ENCODE data around the gene PUS1.

- TF ChIP-seq, protein P1, sequence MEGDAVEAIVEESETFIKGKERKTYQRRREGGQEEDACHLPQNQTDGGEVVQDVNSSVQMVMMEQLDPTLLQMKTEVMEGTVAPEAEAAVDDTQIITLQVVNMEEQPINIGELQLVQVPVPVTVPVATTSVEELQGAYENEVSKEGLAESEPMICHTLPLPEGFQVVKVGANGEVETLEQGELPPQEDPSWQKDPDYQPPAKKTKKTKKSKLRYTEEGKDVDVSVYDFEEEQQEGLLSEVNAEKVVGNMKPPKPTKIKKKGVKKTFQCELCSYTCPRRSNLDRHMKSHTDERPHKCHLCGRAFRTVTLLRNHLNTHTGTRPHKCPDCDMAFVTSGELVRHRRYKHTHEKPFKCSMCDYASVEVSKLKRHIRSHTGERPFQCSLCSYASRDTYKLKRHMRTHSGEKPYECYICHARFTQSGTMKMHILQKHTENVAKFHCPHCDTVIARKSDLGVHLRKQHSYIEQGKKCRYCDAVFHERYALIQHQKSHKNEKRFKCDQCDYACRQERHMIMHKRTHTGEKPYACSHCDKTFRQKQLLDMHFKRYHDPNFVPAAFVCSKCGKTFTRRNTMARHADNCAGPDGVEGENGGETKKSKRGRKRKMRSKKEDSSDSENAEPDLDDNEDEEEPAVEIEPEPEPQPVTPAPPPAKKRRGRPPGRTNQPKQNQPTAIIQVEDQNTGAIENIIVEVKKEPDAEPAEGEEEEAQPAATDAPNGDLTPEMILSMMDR (IDR thresholded peaks at IDR 0.05; ENCODE audit: borderline replicate concordance, extremely low read depth, low read length, poor library complexity, severe bottlenecking), result no peak
- TF ChIP-seq EZH2 (IDR thresholded peaks at IDR 0.05; ENCODE audit: borderline replicate concordance, low read depth, low read length, severe bottlenecking), result no peak
Observed at GRCh38 chr12:131994589-131994988, 65.5 kb downstream of the PUS1 start.
